HG03066 (cell line): ENCODE measurements around the gene RAP1GAP.

ENCODE experiments used
- ATAC-seq: cut with Tn5 transposase; IDR thresholded peaks from one replicate; pipeline ENCODE4 v1.9.1; 2021; ENCODE audit warnings: low read depth; ENCODE audit not compliant: unreplicated experiment

RAP1GAP gene

DNA sequence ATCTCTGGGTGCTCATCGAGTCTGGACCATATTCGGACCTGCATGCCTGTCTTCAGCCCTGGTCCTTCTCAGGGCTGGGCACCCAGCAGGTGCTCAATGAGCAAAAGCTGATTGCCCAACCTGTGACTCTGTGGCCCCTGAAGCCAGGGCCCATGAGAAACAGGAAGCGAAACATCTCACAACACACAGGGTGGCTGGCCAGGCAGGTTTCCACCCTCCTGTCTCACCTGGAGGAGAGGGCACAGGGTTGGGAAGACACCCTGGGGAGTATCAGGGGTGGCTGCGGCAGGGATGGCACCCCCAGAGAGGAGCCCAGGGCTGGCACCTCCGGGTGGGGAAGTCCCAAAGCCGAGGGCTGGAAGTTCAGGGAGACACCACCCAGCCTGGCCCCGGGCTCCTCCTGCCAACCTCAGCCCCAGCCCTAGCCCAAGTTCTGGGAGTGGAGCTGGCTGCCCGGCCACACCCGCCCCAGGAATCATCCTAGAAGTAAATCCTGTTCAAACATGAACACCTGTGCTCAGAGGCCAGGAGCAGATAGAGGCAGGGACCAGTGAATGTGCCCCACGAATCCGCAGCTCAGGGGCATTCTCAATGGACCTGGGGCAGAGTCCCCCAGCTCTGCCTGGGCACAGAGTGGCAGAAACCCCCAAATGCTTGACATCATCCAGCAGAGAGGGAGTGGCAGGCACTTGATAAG lies 54.6 kb downstream of the RAP1GAP start:
- ATAC-seq: no peak

DNA sequence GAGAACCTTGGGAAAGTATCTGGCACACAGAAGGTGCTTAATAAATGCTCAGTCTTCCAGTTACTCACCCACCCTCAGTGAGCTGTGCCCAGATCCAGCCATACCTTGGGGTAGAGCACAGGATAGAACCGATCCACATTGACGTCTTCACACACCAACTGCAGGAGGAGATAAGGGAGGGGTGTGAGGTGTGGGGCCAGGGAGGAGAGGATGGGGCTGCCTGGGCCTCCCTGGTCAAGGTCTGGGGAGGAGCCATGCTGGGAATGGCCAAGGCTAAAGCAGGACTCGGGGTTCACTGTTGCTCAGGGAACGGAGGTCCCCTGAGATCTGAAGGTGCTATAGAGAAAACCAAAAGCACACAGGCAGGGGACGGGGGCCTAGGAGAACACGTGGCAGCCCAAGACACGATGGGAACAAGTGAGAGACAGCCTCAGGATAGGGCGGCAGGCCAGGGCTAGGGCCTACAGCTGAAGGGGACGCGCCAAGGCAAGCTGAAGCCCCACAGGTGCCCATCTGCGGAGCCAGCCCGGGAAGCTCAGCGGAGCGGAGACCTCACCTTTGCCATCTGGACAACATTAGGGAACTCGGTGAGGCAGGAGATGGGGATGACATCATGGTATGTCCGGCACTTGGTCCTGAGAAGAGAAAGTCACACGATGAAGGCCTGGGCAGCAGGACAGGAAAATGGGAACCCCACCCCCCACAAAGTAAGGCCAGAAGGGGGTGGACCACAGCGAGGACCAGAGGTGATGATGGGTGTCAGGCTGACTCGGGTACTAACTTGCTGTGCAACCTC lies 55.9 kb downstream of the RAP1GAP start:
- no peak for ATAC-seq

DNA sequence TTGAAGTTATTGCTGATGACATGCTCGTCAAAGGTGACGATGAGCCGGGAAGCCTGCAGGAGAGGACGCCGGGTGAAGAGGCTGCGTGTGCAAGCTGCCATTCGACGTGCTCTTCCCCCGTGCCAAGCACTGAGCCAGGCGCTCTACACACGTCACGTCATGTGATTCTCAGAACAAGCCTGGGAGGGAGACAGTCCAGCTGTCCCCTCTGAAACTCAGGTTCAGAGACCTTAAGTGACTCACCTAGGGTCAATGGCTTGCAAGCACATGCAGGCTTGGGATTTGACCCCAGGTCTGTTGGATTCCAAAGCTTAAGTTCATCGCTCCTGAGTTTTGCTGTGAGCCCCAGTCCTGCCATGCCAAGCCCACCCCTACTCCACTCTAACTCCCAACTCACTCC lies 57.1 kb downstream of the RAP1GAP start:
- no peak for ATAC-seq

DNA sequence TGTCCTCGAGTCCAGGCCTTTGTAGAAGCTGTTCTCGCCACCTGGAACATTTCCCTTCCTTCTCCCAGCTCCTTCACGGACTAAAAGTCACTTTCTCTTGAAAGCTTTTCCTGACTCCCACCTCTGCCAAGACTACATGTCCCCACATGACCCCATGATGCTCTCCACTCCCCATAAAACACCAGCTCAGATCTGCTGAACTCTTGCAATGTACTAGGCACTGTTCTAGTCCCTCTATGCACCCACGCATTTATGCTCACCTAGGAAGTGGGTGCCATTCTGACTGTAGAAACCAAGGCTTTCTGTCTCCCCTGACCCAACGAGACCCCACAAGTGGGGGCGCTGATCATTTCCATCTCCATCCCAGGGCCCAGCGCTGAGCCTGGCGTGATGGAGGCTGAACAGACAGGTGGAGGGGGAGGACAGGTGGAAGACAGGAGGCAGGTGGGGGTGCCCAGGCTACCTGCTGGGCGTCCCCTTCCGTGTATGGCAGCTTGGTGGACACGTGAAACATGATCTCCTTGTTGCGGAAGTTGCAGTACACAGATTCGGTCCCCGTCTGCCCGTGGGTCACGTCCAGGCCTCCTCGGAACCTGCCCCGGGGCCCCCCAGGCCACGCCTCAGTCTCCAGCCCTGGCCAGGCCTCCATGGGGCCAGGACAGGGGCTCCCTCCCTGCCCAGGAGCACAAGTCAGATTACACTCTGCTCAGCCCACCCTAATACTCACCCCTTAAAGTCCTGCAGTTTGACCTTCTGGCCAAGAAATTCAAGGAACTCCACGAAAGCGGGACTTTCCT lies 58.0 kb downstream of the RAP1GAP start:
- ATAC-seq: no peak

DNA sequence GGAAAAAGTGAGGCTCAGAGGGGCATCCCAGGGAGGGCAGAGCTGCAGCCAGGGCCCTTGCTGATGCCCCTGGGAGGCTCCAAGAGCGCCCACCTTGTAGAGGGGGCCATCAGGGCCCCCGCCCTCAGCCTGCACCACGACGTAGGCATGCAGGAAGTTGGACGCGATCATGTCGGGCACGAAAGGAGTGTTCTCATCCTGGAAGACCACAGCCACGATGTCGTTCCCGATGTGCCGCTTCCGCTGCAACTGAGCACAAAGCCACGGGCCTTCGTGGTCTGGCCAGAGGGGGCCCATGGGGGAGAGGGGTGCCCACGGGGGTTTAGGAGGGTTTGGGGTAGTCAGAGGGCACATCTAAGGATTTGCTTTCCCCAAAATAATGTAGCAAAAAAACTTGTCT lies 59.1 kb downstream of the RAP1GAP start:
- ATAC-seq: no peak

DNA sequence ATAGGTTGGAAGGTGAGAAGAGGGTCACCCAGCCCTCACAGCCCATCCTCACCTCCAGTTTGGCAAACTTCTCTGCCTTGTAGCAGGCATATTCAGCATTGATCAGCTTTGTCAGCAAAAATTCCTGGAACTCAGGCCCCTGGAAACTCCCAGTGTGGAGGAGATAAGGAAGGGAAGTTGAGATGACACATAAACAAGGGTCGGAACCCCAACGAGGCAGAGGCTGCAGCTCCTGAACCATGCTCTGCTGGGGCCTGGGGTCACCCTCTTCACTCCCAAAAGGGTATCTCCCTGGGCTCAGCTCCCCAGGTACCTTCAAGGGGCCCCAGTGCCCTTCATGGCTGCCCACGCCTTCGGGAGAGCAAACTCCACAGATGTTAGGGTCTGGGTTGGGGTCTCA lies 60.4 kb downstream of the RAP1GAP start:
- no peak for ATAC-seq

DNA sequence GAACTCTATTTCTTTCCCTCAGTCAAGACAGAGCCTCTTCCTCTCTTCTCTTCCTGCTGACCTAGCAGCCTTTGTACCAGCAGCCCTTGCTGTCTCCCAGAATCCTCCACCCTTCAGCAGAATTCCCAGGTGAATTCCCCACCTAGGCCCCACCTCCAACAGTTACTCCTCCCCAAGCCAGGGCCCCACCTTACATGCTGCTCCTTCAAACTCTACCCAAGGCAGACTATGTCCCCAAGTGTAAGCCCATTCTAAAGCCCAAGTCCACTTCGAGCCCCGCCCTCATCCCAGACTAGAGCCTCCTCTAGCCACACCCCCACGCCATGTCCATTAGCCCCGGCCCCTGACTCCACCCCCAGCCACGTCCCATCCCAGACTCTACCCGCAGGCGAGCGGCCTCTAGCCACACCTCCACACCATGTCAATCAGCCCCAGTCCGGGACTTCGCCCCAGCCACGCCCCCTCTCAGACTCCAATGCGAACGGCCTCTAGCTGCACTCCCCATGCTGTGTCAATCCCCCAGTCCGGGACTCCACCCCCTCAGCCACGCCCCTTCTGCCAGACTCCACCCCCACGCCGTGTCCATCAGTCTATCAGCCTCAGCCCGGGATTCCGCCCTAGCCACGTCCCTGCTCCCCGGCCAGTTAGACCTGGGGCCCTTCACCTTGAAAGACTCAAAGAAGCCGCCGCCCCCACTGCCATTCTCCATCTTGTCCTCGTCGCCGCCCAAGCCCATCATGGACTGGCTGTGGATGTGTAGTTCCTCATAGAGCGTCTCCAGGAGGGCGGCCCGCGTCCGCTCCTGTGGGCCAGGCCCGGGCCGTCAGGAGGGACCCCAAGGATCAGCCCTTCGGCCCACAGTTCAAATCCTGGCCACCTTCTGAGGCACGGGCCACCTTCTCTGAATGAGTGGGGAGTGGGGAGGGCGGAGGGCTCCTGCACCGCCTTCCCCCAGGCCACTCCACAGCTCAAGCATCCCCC lies 61.3 kb downstream of the RAP1GAP start:
- ATAC-seq: no peak

DNA sequence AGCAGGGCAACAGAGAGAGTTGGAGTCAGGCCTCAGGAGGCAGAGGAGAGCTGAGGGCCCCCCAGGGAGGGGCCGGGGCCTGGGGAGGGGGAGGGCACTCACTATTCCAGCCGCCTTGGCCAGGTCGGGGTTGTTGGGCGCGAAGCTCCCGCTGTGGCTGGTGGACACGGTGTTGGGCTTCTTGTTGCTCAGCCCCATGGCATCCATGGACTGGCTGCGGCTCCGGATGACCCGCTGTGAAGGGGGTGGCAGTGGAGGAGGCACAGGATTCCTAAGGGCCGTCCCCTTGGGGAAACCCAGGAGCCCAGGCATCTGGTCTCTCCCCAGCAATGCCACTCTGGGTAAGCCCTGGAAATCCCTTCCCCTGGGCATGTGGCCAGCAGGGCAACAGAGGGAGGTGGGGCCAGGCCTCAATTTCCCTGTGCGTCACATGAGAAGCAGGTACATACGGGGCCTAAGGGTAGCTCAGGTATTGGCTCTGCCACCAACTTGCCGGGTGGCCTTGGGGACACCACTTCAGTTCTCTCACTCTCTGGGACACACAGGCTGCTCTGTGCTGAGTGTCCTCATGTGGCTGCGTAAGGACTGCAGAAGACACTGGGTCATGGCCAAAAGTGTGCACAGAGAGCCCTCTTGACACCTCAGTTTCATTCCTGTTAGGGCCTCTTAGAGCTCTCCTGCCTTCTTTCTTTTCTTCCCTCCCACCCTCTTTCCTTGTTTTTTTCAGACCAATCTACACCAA lies 63.0 kb downstream of the RAP1GAP start:
- no peak for ATAC-seq

DNA sequence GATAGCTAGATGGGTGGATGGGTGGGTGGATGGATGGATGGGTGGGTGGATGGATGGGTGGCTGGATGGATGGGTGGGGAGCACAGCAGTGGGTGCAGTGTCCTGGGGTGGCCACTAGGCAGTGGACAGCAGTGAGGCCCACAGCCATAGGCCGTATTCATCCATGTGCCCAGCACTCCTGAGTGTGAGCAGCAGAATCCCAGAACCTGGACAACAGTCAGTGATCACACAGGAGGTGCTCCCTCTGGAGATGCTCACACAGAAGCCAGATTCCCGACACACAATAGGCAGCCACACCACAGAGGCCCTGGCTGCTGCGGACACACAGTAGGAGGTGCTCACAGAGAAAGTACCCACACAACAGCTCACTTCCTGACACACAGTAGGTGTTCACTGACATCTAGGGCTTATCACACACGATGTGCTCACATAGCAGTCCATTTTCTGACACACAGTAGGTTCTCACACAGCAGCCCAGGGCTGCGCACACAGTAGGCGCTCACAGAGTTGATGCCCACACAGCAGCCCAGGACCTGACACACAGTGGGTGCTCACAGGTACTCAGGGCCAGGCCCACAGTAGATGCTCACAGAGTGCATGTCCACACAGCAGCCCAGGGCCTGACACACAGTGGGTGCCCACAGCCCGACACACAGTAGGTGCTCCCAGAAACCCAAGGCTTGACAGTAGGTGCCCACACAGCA lies 64.0 kb downstream of the RAP1GAP start:
- ATAC-seq: no peak

DNA sequence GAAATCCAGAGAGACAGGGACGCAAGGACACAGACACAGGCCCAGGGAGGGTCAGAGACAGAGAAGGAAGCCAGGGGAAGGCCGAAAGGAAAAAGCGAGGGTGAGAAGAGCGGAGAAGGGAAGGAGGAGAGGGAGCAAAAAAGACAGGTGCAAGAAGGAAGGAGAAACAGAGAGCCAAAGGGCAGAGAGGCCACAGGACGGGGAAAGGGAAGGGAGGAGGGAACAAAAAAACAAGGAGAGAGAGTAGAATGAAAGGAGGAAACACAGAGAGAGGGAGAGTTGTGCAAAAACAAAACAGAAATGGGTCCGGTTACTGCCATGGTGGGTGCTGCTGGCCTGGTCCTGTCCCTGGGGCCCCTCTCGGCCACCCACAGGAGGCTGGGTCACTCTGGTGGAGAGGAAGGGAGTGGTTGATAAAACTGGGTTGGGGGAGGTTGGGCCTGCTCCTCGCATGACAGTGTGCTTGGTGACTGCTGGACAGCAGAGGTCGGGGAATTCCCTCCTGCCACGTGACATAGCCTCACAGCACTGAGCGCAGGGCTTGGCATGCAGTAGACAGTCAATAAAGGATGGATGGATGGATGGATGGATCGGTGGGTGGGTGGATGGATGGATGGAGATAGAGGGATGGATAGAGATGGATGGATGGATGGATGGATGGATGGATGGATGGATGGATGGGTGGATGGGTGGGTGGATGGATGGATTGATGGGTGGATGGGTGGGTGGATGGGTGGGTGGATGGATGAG lies 64.8 kb downstream of the RAP1GAP start:
- no peak for ATAC-seq

DNA sequence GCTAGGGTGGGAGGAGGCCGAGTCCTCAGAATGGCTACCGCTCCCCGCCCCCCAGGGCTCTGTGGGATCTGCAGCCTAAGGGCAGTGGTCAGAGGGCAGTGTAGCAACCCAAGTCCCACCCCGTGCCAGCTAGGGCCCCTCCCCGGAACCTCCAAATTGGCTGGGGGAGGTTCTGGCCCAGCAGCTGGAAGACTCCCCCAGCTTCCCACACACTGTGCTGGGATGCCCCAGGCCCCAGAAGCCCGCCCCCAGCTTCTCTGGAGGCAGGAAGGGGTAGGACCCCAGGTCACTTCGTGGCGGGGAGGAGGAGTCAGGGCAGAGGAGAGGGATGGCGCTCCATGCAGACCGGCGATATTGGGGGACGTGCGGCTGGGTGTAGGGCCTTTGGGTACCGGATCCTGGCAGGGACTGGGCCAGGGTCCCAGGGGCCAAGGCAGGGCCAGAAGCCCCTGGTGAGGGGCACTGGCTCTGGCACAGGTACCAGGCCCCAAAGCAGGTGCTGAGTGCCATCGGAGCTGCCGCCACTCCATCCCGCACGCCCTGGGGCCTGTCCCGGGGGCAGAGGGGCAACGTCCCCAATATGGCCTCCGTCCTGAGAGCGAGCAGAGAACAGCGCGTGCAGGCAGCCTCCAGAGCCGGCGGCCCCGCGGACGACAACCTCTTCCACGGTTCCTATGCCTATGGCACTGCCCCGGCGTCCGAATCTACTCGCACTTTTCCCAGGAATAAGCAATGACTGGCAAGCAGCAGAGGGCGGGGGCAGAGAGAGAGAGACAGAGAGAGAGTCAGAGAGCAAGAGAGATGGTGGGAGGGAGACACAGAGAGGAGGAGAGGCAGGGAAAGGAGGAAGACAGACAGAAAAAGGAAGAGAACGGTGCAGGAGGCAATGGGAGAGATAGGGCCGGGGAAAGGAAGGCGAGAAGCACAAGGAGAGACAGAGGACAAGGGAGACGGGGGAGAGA lies 65.7 kb downstream of the RAP1GAP start:
- ATAC-seq: no peak

DNA sequence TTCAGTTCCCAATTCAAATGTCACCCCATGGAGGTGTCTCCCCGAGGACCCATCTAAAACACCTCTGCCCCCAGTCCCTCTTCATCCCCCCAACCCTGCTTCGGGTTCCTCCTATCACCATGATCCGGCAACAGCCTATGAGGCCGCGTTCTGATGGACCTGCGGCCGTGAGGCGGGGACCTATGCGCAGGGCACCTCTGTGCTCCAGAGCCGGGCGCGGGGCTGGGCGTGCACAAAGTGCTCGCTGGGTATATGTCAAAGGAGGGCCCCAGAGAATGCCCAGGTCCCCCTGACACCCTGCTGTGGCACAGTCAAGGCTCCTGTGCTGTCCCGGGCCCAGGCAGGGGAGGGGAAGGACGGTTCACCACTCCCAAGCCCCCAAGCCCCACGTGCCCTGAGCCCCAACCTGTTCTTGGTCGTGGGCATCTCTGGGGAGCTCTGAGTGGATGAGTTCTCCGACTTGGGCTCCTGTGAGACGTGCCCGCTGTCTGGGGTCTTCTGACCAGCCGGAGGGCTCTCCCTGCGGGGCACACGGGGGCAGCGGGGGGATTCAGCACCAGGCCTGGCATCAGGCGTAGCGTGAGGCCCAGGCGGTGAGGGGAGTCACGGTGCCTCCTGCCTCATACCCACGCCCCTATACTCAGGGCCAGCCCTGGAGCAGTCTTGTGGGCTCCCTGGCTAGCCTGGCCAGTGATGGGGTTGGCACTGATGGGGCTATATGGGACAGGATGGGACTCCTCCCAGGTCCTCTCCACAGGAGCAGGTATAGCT lies 67.7 kb downstream of the RAP1GAP start:
- ATAC-seq: no peak

DNA sequence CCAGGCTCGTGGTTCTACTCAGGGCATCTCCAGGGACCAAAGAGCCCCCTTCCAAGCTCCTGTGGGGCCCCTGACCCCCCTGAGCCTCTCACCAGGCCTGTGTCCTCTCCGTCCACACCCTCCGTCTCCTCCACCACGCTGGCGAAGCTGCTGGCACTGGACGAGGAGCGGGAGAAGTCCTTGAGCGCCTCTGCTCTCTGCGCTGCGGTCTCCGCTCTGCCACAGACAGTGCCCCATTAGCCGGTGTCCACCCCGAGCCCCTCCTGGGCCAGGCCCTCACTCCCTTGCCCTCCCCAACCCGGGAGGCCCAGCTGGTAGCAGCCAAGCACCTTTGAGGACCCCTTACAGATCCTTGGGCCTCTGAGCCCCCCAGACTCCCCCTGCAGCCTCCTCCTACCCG lies 69.8 kb downstream of the RAP1GAP start:
- no peak for ATAC-seq

DNA sequence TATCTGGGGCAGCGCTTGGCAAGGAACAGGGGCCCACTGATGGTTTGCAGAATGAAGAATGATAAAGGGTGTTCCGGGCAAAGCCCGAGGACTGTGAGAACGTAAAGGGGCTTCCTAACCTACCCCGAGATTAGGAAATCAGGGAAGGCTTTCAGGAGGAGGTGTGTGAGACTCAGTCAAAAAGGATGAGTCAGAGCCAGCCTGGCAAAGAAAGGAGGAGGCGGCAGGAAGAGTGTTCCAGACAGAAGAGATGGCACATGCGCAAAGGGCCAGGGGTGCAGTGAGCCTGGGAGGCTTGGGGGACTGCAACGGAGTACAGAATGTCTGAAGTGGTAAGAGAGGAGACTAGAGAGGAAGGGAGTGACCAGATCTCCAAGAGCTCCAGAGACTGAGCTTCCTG lies 70.3 kb downstream of the RAP1GAP start:
- ATAC-seq: no peak

DNA sequence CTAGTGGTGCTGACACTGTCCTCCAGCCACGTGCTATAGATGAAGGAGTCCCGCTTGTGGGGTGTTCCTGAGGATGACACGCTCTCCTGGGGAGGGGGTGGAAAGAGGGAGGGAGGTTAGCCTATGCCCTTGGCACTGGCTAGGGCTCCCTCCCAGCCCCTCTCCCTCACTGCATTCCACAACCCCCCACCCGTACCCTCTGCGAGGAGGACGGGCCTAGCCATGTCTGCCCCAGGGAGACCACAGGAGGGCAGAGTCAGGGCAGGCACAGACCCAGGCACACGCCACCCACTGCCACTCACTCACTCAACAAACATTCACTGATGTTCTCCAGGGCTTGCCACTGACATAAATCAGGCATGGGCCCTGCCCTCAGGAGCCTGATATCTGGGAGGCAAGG lies 70.7 kb downstream of the RAP1GAP start:
- ATAC-seq: no peak

DNA sequence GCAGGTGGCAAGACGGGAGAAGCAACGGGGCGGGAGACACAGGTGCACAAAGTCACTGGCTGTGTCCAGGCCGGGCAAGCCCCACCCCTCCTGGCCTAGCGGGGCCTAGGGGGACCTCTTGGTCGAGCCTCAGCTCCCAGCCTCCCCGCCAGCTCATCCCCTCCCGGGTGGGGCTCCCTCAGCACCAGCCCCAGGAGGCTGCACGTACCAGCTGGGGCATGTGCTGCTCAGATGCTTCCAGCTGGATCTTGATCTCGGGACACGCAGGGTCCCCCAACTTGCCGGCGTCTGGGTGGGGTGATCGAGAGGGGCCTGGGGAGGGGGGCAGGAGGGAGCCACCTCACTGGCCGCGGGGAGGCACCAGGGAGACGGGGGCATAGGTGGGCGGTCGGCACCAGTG lies 71.4 kb downstream of the RAP1GAP start:
- ATAC-seq: no peak
